C4-2B (cell line): ENCODE results near the gene CEP128.

Source experiments
- CTCF ChIP-seq: fragments of 450-650 bp; conservative IDR thresholded peaks from 2 replicates; pipeline ENCODE4 v1.5.1; 2017; ENCODE audit warnings: mild to moderate bottlenecking
- ZFX ChIP-seq: fragments of 450-650 bp; IDR thresholded peaks from 2 replicates; pipeline ENCODE4 v1.6.1; 2017

GRCh38 chr14:80948291-80948690 lies 6.8 kb upstream of the CEP128 start:
- TF ChIP-seq CTCF: no peak
- no peak for TF ChIP-seq ZFX
